ELR (cell line): Measurements from ENCODE around the gene SYT15.
"Not testable (repeated sequence)": the region's sequence is repeated elsewhere in the genome, so short reads cannot be mapped to it uniquely, and the experiment has no call there.

Source experiments
- DNase-seq: peaks from one replicate; pipeline ENCODE4 v3.0.0-alpha.2; 2015; ENCODE audit warnings: low read depth

SYT15 gene

GRCh38 chr10:46578474-46579178 lies at the start of gene SYT15:
Gene SYT15, plus strand, starts transcription at chr10:46579128. Its CDS starts 41 bp downstream, at chr10:46579169.
- not testable (repeated sequence) for DNase-seq

- DNase-seq = not testable (repeated sequence)
Observed at GRCh38 chr10:46529742-46530141, 49.2 kb upstream of the SYT15 start.

DNA sequence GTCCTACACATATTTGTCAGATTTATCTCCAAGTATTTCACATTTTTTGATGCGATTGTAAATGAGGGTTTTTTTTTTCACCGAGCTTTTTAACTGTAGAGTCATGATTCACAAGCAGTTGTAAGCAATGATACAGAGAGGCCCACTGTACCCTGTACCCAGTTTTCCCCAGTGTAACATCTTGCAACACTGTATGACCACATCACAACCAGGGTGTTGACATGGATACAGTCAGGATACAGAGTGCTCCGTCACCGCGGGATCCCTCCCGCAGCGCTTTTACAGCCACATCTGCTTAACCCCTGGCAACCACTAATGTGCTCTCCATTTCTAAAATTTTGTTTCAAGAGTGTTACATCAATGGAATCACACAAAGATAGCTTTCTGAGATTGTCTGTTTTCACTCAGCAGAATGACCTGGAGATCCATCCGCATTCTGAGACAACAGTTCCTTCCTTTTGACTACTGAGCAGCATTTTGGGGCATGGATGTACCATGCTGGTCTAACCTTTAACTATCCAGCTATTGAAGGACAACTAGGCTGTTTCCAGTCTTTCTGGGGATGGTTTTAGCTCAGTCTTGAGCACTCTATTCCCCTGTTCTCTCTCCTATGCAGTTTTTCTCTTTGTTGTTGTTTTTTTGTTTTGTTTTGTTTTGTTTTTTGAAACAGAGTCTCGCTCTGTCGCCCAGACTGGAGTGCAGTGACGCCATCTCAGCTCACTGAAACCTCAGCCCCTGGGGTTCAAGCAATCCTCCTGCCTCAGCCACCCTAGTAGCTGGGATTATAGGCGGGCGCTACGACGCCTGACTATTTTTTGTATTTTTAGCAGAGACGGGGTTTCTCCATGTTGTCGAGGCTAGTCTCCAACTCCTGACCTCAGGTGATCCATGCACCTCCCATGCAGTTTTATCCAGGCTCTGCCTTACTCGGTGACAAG lies 48.4 kb upstream of the SYT15 start:
- DNase-seq = peak; percentile 65

- not testable (repeated sequence) for DNase-seq
Observed at GRCh38 chr10:46532256-46532655, 46.7 kb upstream of the SYT15 start.

DNA sequence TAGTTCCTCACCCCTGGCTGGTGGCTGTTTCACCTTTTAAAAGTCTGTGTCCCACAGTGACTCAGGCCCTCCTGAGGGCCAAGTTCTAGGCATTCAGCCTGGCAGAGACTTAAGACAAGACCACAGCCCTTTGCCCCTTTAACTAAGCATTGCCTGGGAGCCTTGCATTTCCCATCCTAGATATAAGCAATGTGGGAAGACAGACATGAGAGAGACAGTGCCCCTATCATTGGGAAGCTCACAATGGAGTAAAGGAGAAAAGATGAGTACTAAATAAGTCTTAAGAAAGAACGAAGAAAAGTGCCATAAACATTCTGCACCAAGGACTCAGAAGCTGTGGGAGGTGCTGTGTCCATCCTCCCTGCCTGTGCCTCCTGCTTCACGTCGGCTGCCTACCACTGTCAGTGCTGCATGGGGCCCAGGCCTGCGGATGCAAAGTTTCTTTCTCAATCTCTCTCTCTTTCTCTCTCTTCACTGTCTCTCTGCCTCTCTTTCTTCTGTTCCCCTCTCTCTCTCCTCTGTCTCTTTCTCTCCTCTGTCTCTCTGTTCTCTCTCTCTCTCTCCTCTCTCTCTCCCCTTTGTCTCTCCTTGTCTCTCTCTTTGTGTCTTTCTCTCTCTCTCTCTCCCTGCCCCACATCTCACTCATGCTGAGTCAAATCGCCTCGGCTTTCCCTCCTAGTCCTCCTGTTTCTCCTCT lies 44.0 kb upstream of the SYT15 start:
- no peak for DNase-seq

GRCh38 chr10:46536171-46536570 lies 42.8 kb upstream of the SYT15 start:
- no peak for DNase-seq

GRCh38 chr10:46536781-46537180 lies 42.1 kb upstream of the SYT15 start:
- no peak for DNase-seq

GRCh38 chr10:46537309-46537708 lies 41.6 kb upstream of the SYT15 start:
- DNase-seq = no peak

GRCh38 chr10:46538155-46538554 lies 40.8 kb upstream of the SYT15 start:
- DNase-seq = no peak

GRCh38 chr10:46538717-46539426 lies 40.1 kb upstream of the SYT15 start:
- no peak for DNase-seq

DNA sequence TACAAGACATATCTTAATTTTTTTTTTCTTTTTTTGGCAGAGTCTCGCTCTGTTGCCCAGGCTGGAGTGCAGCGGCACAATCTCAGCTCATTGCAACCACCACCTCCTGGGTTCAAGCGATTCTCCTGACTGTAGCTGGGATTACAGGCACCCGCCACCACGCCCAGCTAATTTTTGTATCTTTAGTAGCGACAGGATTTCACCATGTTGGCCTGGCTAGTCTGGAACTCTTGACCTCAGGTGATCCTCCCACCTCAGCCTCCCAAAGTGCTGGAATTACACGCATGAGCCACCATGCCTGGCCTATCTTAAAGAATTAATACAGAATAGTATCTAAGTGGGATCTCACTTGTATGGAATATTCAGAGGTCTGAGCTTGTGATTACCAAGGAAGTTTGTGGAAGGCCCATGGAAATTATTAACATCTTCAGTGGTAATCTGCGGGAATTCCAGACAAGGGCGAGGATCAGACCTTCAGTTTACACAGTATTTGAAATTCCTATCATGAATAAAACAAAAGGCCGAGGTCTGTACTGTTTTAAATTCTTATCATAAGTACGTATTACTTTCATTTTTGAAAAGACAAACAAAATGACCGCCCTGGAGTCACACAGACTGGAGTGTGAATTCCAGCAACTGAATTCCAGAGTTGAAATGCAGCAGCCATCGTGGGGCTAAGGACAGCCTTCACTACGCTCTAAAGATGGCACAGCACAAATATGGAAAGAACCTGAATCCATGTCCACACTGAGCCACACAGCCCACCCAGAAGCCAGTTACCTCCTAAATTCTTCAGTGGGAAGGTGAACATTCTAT lies 39.1 kb upstream of the SYT15 start:
- peak; percentile 62 for DNase-seq

- no peak for DNase-seq
Observed at GRCh38 chr10:46540412-46541016, 38.4 kb upstream of the SYT15 start.

- DNase-seq = peak; percentile 30
Observed at GRCh38 chr10:46541017-46541661, 37.8 kb upstream of the SYT15 start.

GRCh38 chr10:46541735-46542566 lies 37.0 kb upstream of the SYT15 start:
- no peak for DNase-seq

GRCh38 chr10:46542567-46543465 lies 36.1 kb upstream of the SYT15 start:
- DNase-seq = no peak

DNA sequence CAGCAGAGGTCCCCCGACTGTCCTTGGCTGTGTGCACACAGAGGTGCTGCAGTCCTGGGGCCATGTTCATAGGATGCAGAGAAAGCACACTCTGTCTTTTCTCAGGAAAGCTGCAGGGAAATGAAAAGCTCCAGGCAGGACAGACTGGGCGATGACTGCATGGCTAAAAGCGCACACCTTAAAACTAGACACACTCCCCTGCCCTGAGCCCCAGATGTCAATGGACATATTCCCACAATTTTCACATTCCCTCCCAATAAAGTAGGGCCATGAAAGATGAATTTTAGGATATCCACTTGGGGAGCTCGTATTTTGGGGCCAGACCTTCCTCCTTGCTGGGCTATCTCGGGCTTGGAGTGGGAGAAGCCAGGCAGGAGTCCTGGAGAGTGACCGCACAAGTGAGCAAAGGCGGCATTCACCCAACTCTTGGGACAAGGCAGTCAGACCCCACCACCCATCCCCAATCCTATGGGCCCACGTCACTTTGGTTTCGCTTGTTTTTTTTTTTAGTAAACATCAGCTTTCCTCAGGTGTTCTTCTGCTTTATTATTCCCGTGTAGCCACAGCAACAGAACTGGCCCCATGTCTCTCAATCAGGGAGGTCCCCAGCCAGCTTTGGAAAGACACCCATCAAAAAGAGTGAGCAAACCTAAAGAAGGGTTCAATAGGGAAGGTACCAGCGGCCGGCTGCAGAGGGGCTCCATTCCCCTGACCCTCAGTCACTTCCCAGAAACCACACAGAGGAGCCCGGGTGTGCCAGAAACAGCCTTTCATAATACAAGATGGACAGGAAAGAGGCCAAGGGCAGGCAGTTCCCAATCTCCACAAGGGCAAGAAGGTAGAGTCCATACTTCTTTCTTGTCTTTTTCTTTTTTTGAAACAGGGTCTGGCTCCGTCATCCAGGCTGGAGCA lies 35.2 kb upstream of the SYT15 start:
- no peak for DNase-seq
